HEK293 (cell line): ENCODE results near the gene ABCA12.

Source experiments
- CTCF ChIA-PET: fragments of 350-600 bp; formaldehyde crosslinking; extraction: SDS; loops from one replicate; lab custom pipeline; 2021; ENCODE audit warnings: antibody characterized with exemption; lab: Yijun Ruan, JAX
- POLR2A ChIA-PET: fragments of 300-600 bp; formaldehyde crosslinking; extraction: SDS; loops from one replicate; lab custom pipeline; 2020; ENCODE audit warnings: antibody characterized with exemption, inconsistent platforms; lab: Yijun Ruan, JAX
- H3K27ac ChIP-seq: fragments of 200-500 bp; sonication (Bioruptor generic); 2 replicates; pipeline ENCODE4 v1.5.1; 2014; ENCODE audit warnings: low read depth, low read length, control low read depth, inconsistent platforms; ENCODE audit errors: extremely low read depth
- H3K36me3 ChIP-seq, 2 experiments: fragments of 200-500 bp in 1 of 2; sonication (Bioruptor generic) in 1 of 2; 1 replicate in 1 of 2; 2 replicates in 1 of 2; pipeline ENCODE4 v1.5.1; 2014 to 2017; ENCODE audit warnings: inconsistent platforms in 2 of 2, low read length in 2 of 2; ENCODE audit not compliant: control insufficient read depth in 2 of 2, insufficient read depth in 1 of 2
- H3K4me1 ChIP-seq: fragments of 200-500 bp; sonication (Bioruptor generic); 2 replicates; pipeline ENCODE4 v1.5.1; 2014; ENCODE audit warnings: mild to moderate bottlenecking, low read length, inconsistent platforms; ENCODE audit not compliant: control insufficient read depth, insufficient read depth
- H3K4me3 ChIP-seq: 2 replicates; pipeline ENCODE4 v1.5.1; 2011; ENCODE audit warnings: low read depth, mild to moderate bottlenecking, control low read depth, low read length, moderate library complexity
- H3K9me3 ChIP-seq: fragments of 200-500 bp; sonication (Bioruptor generic); 2 replicates; pipeline ENCODE4 v1.5.1; 2014; ENCODE audit warnings: low read depth, low read length, inconsistent platforms; ENCODE audit not compliant: control insufficient read depth, insufficient read depth
- INSM2 ChIP-seq: fragments of 450-650 bp; formaldehyde crosslinking; IDR thresholded peaks from 2 replicates; pipeline ENCODE4 v1.5.1; 2016; ENCODE audit warnings: missing biosample characterization, missing genetic modification characterization
- KLF9 ChIP-seq: fragments of 450-650 bp; formaldehyde crosslinking; IDR thresholded peaks from 2 replicates; pipeline ENCODE4 v1.5.1; 2016; ENCODE audit warnings: missing biosample characterization, missing genetic modification characterization, low read depth
- PRDM2 ChIP-seq: fragments of 450-650 bp; formaldehyde crosslinking; IDR thresholded peaks from 2 replicates; pipeline ENCODE4 v1.5.1; 2016; ENCODE audit warnings: missing biosample characterization, missing genetic modification characterization, borderline replicate concordance
- SALL2 ChIP-seq: fragments of 450-650 bp; formaldehyde crosslinking; IDR thresholded peaks from 2 replicates; pipeline ENCODE4 v1.5.0; 2017; ENCODE audit warnings: missing biosample characterization, mild to moderate bottlenecking, missing genetic modification characterization, borderline replicate concordance
- SCRT1 ChIP-seq: fragments of 450-650 bp; formaldehyde crosslinking; IDR thresholded peaks from 2 replicates; pipeline ENCODE4 v1.5.1; 2016; ENCODE audit warnings: missing biosample characterization, missing genetic modification characterization, borderline replicate concordance
- ZBTB20 ChIP-seq: fragments of 450-650 bp; formaldehyde crosslinking; IDR thresholded peaks from 2 replicates; pipeline ENCODE4 v1.5.1; 2016; ENCODE audit warnings: missing biosample characterization, missing genetic modification characterization
- ZFP69B ChIP-seq: fragments of 450-650 bp; formaldehyde crosslinking; IDR thresholded peaks from 2 replicates; pipeline ENCODE4 v1.5.1; 2016; ENCODE audit warnings: missing biosample characterization, missing genetic modification characterization
- ZNF10 ChIP-seq: fragments of 450-650 bp; formaldehyde crosslinking; IDR thresholded peaks from 2 replicates; pipeline ENCODE4 v1.5.1; 2017; ENCODE audit warnings: missing biosample characterization, missing genetic modification characterization
- ZNF121 ChIP-seq: fragments of 450-650 bp; formaldehyde crosslinking; IDR thresholded peaks from 2 replicates; pipeline ENCODE4 v1.5.1; 2016; ENCODE audit warnings: missing biosample characterization, missing genetic modification characterization
- ZNF26 ChIP-seq: fragments of 450-650 bp; formaldehyde crosslinking; IDR thresholded peaks from 2 replicates; pipeline ENCODE4 v1.5.1; 2016; ENCODE audit warnings: missing biosample characterization, missing genetic modification characterization
- ZNF501 ChIP-seq: fragments of 450-650 bp; formaldehyde crosslinking; IDR thresholded peaks from 2 replicates; pipeline ENCODE4 v1.5.1; 2016; ENCODE audit warnings: missing biosample characterization, missing genetic modification characterization
- ZNF513 ChIP-seq: fragments of 450-650 bp; IDR thresholded peaks from 2 replicates; pipeline ENCODE4 v1.5.1; 2018; ENCODE audit warnings: missing biosample characterization, missing genetic modification characterization
- ZNF654 ChIP-seq: fragments of 450-650 bp; formaldehyde crosslinking; IDR thresholded peaks from 2 replicates; pipeline ENCODE4 v1.5.1; 2016; ENCODE audit warnings: low read depth, missing biosample characterization, missing genetic modification characterization
- ZNF670 ChIP-seq: fragments of 450-650 bp; formaldehyde crosslinking; IDR thresholded peaks from 2 replicates; pipeline ENCODE4 v1.5.1; 2016; ENCODE audit warnings: missing biosample characterization, missing genetic modification characterization, low read depth
- ZNF776 ChIP-seq: fragments of 450-650 bp; formaldehyde crosslinking; IDR thresholded peaks from 2 replicates; pipeline ENCODE4 v1.5.0; 2017; ENCODE audit warnings: missing biosample characterization, missing genetic modification characterization, borderline replicate concordance
- ZSCAN23 ChIP-seq: fragments of 450-650 bp; formaldehyde crosslinking; IDR thresholded peaks from 2 replicates; pipeline ENCODE4 v1.5.1; 2016; ENCODE audit warnings: missing biosample characterization, missing genetic modification characterization
- ZSCAN5A ChIP-seq: fragments of 450-650 bp; formaldehyde crosslinking; IDR thresholded peaks from 2 replicates; pipeline ENCODE4 v1.5.1; 2016; ENCODE audit warnings: missing biosample characterization, missing genetic modification characterization

ABCA12 gene

GRCh38 chr2:215188078-215188477 lies 49.7 kb upstream of the ABCA12 start:
- POLR2A ChIA-PET = no interaction called here

More at GRCh38 chr2:215188078-215188477, 49.7 kb upstream of the ABCA12 start:
- no peak for TF ChIP-seq ZNF776
- TF ChIP-seq KLF9 (tag by site-specific recombination) = no peak
- TF ChIP-seq ZNF10 (tag by site-specific recombination) = no peak
- TF ChIP-seq ZNF513 = no peak
- TF ChIP-seq ZBTB20 (tag by site-specific recombination) = no peak
- TF ChIP-seq ZNF121 = no peak
- TF ChIP-seq ZSCAN23 (tag by site-specific recombination) = no peak
- no peak for TF ChIP-seq INSM2
- TF ChIP-seq ZFP69B (tag by site-specific recombination) = no peak
- TF ChIP-seq ZNF501 (tag by site-specific recombination) = no peak
- no peak for TF ChIP-seq ZNF654 (tag by site-specific recombination)
- no peak for TF ChIP-seq ZNF670 (tag by site-specific recombination)
- TF ChIP-seq SCRT1 (tag by site-specific recombination) = no peak
- TF ChIP-seq ZNF26 (tag by site-specific recombination) = no peak
- no peak for TF ChIP-seq SALL2
- TF ChIP-seq PRDM2 (tag by site-specific recombination) = no peak
- TF ChIP-seq ZSCAN5A = no peak
- no peak overlapping the region for H3K4me3 ChIP-seq
- H3K27ac ChIP-seq = no peak overlapping the region
- CTCF ChIA-PET = interaction anchor here (0.5 to 0.7 kb wide), 2 partner anchors 291 to 1941 kb away, joined by 3 read pairs; no protein-coding TSS in a partner anchor
- no peaks in the 10 kb centered on the region for H3K36me3 ChIP-seq
- no peaks in the 10 kb centered on the region for H3K9me3 ChIP-seq
- no peaks in the 10 kb centered on the region for H3K4me1 ChIP-seq
